Activated T-cell treated with anti-CD3 and anti-CD28 coated beads, Interleukin-2, amount 50 U/mL, for 1 hour (primary cell): ENCODE results near the gene ZC3H12D.

ENCODE experiments used
- DNase-seq: peaks from one replicate; pipeline ENCODE4 v3.0.0-alpha.2; 2020

ZC3H12D gene

GRCh38 chr6:149405823-149406765 lies 78.7 kb downstream of the ZC3H12D start:
- DNase-seq: no peak

GRCh38 chr6:149403534-149403933 lies 81.3 kb downstream of the ZC3H12D start:
- no peak for DNase-seq

- no peak for DNase-seq
Observed at GRCh38 chr6:149400050-149400449, 84.8 kb downstream of the ZC3H12D start, which contains the start of gene SUMO4. Gene SUMO4, plus strand, starts transcription at chr6:149400262. Its CDS starts 130 bp downstream, at chr6:149400392.

- DNase-seq: no peak
Observed at GRCh38 chr6:149397384-149397783, 87.4 kb downstream of the ZC3H12D start.
